Stimulated activated CD4-positive, alpha-beta T cell treated with anti-CD3 and anti-CD28 coated beads, Interleukin-1b, Interleukin-23, amount 100 ng/mL, for 48 hours (primary cell): ENCODE data around the gene IFI27L1.

Experiments used
- DNase-seq: peaks from one replicate; pipeline ENCODE4 v3.0.0-alpha.2; 2020

Gene IFI27L1

DNA sequence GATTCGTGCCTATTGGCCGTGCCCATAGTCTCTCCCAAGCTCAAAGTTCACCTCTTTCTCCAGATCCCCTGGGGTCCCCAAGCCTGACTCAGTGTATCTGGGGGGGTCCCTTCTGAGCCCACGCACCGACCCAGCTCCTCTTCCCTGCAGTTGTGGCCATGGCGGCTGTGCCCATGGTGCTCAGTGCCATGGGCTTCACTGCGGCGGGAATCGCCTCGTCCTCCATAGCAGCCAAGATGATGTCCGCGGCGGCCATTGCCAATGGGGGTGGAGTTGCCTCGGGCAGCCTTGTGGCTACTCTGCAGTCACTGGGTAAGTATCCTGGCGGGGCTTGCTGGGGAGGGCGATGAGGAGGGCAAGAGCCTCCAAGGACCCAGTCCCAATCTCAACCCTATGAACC, 34.5 kb downstream of the IFI27L1 start:
- no peak for DNase-seq

- DNase-seq, result no peak
Measured at GRCh38 chr14:94116701-94117100, 35.6 kb downstream of the IFI27L1 start.

- no peak for DNase-seq
Measured at GRCh38 chr14:94117856-94118255, 36.7 kb downstream of the IFI27L1 start.

- no peak for DNase-seq
Measured at GRCh38 chr14:94119071-94119470, 38.0 kb downstream of the IFI27L1 start.

- no peak for DNase-seq
Measured at GRCh38 chr14:94120667-94121340, 39.7 kb downstream of the IFI27L1 start.

DNA sequence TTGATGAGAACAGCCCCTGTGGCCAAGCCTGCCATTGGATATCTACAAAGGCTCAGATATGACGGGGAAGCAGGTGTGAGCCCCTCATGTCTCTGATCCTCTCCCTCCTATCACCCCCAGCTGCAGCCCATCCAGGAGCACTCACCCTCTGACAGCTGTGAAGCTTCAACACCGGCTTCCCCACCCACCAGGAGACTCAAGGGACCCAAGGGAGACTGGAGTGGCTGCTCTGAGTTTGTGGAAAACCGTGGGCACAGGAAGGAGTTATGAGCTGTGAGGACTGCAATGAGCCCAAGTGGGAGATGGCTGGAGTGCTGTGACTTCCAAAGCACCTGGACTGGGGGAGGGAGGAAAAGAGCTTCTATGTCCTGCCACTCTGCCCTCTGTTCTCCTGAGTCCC, 40.4 kb downstream of the IFI27L1 start:
- DNase-seq, result no peak

- DNase-seq, result no peak
Measured at GRCh38 chr14:94122438-94122837, 41.3 kb downstream of the IFI27L1 start.

- DNase-seq, result no peak
Measured at GRCh38 chr14:94123296-94123695, 42.2 kb downstream of the IFI27L1 start.

DNA sequence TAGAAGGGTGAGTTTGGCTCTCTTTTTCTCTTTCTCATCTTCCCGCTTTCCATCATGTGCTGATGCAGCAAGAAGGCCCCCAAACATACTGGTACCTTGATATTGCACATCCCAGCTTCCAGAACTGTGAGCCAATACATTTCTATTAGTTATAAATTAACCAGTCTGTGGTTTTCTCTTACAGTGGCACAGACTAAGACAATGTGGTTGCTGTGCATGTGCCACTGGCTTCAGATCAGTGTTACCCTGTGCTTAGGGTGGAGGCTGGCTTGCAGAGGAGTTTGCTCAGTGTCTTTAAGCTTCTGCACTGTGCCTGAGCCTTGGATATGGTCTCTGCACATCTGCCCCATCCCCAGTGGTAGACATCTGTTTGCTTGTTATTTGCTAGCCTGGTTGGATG, 42.8 kb downstream of the IFI27L1 start:
- DNase-seq, result no peak

DNA sequence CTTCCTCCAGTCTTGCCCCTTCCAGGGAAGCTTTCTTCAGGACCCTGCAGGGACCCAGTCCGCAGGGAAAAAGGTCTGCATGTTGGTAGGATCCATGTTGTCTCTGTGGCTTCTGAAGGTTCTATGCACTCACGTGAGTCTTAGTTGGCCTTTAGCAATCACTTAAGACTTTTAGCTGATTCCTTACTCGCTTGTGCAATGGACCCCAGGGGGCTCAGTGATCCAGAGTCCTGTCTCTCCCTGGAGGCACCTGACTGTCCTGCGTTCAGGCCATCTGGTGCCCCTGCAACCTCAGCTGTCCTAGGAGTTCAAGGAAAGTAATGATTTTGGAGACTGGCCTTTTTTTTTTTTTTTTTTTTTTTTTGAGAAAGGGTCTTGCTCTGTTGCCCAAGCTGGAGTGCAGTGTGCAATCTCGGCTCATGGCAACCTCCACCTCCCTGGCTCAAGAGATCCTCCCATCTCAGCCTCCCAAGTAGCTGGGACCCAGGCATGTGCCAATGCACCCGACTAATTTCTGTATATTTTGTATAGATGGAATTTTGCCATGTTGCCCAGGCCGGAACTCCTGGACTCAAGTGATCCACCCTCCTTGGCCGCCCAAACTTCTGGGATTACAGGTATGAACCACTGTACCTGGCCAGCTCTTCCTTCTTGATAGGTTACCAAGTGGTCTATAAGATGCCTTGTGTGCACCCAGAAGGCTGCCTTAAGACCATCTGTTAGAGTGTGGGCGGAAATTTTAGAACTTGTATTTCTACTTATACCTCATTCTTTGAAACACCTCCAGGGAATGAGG, 43.7 kb downstream of the IFI27L1 start:
- no peak for DNase-seq

- DNase-seq, result no peak
Measured at GRCh38 chr14:94125659-94126418, 44.7 kb downstream of the IFI27L1 start.

GRCh38 chr14:94126419-94126677, 45.2 kb downstream of the IFI27L1 start:
- no peak for DNase-seq

DNA sequence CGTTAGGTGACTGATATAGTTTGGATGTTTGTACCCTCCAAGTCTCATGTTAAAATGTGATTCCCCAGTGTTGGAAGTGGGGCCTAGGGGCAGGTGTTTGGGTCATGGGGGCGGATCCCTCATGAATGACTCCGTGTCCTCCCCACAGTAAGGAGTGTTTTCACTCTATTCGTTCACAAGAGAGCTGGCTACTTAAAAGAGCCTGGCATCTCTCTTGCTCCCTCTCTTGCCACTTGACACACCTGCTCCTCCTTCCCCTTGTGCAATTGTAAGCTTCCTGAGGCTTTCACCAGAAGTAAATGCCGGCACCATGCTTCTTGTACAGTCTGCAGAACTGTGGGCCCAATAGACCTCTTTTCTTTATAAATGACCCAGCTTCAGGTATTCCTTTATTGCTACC, 45.7 kb downstream of the IFI27L1 start:
- DNase-seq, result no peak

DNA sequence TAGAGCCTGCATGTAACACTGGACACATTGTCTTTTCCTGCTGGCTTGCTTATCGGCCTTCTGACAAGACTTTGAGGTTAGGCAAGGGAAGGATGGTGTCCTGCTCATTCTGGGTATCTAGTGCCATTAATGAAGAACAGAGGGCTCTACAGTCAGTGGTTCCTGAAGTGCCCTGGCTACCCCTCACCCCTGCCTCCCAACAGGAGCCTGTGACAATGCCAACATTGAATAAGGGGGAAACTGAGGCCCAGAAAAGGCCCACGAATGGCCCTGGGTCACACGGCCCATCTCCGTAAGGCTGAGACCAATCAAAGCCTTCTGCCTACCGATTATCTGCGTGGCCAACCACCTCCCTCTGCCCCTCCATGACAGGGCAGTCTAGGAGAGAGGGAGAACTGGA, 46.2 kb downstream of the IFI27L1 start:
- DNase-seq, result no peak

DNA sequence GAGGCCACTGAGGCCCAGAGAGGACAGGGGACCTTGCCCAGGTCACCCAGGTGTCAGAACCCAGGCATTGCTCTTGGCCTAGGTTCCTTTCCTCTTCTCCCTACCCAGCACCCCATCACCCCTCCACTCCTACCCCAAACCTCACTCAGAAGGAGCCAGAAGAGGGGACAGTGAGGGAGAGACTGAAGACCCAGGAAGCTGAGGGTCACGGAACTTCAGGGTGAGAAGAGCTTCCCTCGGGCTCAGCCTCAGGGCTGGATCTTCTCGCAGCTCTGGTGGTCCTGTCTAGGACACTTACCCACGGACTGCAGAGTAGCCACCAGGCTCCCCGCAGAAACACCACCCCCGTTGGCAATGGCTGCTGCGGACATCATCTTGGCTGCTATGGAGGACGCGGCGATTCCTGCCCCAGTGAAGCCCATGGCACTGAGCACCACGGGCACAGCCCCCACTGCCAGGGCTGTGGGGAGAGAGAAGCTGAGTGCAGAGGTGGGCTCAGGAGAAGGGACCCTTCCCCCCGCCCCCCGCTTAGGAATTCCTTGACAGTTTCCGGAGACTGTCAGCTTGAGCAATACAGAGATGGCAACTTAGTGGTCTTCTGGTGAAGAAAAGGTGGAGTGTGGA, 47.2 kb downstream of the IFI27L1 start:
- no peak for DNase-seq

DNA sequence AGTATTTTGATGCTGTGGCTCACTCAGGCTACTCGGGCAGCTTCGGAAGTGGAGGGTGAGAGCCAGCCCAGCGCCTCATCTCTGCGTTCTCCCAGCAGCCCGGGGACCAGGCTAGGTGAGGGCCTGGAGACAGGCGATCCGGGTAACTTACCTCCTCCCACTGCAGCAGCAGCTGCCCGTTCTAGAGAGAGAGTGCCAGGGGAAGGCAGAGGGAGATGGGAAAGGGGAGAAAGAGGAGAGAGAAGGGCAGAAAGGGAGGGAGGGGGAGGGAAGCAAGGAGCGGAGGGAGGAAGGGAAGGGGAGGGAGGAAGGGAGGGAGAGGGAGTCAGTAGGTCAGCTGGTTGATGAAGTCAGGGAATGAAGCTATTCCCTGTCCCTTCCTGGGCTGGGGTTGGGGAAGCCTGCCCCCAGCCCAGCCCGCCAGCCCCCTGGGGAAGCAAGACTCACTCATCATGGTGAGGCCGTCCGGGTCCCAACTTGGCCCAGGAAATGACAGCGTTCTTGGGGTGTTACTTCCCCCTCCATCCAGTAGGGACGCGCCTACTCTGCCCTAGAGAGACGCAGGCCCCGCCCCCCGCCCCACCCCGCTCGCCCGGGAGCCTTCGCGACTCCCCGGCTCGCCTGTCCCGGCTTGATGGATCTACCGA, 48.1 kb downstream of the IFI27L1 start, which contains the start of gene IFI27L2:
Gene IFI27L2, minus strand, starts transcription at position 494 of the 647 bp plus-strand sequence. Its CDS starts 40 bp downstream, at position 454.
- peak; percentile 75 for DNase-seq

DNA sequence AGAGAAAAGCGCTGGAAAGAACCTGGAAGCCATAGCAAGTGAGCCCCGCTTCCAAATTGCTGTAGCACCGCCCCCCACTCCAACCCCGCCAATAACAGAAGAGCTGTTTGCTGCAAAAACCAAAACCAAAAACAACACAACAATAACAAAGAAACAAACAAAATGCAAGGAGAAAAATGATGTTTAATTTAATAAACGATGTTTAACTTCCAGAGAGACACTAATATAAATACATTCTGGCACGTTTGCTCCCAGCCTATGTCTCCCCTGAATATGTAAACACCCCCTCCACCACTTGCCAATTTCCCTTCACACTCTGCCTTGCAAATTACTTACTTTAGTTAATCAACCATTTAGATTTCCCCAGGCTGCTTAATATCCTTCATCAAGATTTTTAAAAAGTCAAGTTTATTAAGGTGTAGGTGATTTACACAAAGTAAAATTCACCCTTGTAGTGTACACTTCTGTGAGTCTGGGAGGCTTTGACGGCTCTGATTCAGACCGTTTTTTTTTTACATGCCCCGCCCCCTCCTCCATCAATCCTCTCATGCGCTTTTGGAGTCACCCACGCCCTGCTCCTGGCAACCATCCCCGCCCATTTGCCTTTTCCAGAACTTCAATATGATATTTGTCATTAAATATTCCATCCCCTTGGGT, 48.8 kb downstream of the IFI27L1 start:
- no peak for DNase-seq

GRCh38 chr14:94132285-94132887, 51.3 kb downstream of the IFI27L1 start:
- peak; percentile 48 for DNase-seq

GRCh38 chr14:94135476-94135875, 54.4 kb downstream of the IFI27L1 start:
- DNase-seq, result no peak

DNA sequence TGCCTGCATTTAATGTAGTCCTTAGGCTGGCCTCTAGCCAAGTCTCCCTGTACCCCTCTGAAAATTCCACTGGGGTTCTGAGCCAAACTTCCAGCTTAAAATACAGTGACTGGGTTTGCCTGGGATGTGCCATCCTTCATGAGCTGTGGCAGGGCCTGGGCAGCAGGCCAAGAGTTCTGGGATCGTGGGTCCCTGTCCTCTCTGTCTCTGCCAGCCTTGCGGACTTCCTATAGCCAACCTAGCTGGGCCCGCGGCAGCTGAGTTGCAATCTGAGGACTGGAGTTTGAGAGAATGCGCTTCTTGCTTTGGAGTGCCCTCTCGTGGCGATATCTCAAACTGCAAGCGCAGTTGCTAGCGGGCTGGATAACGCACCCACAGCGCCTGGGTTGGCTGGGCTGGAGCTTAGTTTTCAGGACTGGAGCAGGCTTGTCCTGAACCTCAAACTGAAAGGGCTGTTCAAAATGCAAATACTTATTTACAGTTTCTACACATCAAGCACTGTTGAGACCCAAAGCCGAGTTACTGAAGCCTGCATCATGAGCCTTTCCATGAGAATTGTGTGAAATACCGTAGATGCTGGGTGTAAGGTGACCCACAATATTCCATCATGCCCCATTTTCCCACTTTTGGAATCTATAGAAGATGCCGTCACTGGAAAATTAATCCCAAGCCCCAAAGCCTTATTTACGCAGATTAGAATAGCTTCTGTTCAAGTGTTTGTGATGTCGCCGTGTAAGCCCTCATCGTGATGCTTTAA, 55.6 kb downstream of the IFI27L1 start:
- DNase-seq, result peak; percentile 83

GRCh38 chr14:94138251-94138650, 57.1 kb downstream of the IFI27L1 start:
- no peak for DNase-seq
